ENCODE data around the gene UBE3A.

DNA sequence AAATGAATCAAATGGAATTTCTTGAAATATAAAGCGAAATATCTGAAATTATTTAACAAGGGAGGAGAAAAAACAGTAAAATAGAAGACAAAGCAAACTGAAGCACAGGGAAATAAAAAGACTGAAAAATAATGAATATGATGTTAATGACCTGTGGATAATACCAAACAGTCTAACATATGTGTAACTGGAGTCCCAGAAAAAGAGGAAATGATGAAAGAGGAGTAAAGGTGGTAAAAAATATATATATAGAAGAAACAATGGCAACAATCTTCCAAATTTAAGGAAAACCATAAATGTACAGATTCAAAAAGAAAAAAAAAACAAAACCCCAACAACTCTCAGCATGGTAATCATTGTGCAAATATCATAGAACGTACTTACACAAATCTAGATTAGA is 21.2 kb downstream of the UBE3A start:
- TF ChIP-seq, protein P1, sequence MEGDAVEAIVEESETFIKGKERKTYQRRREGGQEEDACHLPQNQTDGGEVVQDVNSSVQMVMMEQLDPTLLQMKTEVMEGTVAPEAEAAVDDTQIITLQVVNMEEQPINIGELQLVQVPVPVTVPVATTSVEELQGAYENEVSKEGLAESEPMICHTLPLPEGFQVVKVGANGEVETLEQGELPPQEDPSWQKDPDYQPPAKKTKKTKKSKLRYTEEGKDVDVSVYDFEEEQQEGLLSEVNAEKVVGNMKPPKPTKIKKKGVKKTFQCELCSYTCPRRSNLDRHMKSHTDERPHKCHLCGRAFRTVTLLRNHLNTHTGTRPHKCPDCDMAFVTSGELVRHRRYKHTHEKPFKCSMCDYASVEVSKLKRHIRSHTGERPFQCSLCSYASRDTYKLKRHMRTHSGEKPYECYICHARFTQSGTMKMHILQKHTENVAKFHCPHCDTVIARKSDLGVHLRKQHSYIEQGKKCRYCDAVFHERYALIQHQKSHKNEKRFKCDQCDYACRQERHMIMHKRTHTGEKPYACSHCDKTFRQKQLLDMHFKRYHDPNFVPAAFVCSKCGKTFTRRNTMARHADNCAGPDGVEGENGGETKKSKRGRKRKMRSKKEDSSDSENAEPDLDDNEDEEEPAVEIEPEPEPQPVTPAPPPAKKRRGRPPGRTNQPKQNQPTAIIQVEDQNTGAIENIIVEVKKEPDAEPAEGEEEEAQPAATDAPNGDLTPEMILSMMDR (conservative IDR thresholded peaks at IDR 0.05 in 1 of 2, IDR thresholded peaks at IDR 0.05 in 1 of 2; ENCODE audit: extremely low read depth in 1 of 2, insufficient read depth in 1 of 2, low read depth in 1 of 2, low read length in 2 of 2) = no peak
- TF ChIP-seq EZH2 (IDR thresholded peaks at IDR 0.05; ENCODE audit: borderline replicate concordance, low read length) = no peak

All from mammary epithelial cell (primary cell).